Stomach smooth muscle (tissue), 2 donors: ENCODE data around the gene TBC1D5.
"Not testable (repeated sequence)": the region's sequence is repeated elsewhere in the genome, so short reads cannot be mapped to it uniquely, and the experiment has no call there.

Experiments
- H3K27ac ChIP-seq: one replicate; pipeline ENCODE4 v1.7.0; 2013; ENCODE audit warnings: mild to moderate bottlenecking, low read length, inconsistent platforms
- H3K27me3 ChIP-seq, 2 donors: one replicate each; pipeline ENCODE4 v1.7.0; 2013; ENCODE audit warnings: low read length in 2 of 2; ENCODE audit not compliant: insufficient read depth in 2 of 2, control insufficient read depth in 1 of 2
- H3K36me3 ChIP-seq, 2 donors: one replicate each; pipeline ENCODE4 v1.7.0; 2013; ENCODE audit warnings: low read length in 2 of 2; ENCODE audit not compliant: control insufficient read depth in 2 of 2, insufficient read depth in 2 of 2
- H3K4me1 ChIP-seq: one replicate; pipeline ENCODE4 v1.7.0; 2013; ENCODE audit warnings: low read length; ENCODE audit not compliant: control insufficient read depth, insufficient read depth
- H3K4me3 ChIP-seq, 2 donors: one replicate each; pipeline ENCODE4 v1.7.0; 2013; ENCODE audit warnings: low read length in 2 of 2
- H3K9ac ChIP-seq, 2 donors: one replicate each; pipeline ENCODE4 v1.7.0; 2013; ENCODE audit warnings: low read length in 2 of 2, mild to moderate bottlenecking in 1 of 2
- H3K9me3 ChIP-seq, 2 donors: one replicate each; pipeline ENCODE4 v1.7.0; 2013; ENCODE audit warnings: low read length in 2 of 2; ENCODE audit not compliant: control insufficient read depth in 2 of 2
- donor health status: healthy.
- donor health status: Pancreatic carcinoma.

Gene TBC1D5

DNA sequence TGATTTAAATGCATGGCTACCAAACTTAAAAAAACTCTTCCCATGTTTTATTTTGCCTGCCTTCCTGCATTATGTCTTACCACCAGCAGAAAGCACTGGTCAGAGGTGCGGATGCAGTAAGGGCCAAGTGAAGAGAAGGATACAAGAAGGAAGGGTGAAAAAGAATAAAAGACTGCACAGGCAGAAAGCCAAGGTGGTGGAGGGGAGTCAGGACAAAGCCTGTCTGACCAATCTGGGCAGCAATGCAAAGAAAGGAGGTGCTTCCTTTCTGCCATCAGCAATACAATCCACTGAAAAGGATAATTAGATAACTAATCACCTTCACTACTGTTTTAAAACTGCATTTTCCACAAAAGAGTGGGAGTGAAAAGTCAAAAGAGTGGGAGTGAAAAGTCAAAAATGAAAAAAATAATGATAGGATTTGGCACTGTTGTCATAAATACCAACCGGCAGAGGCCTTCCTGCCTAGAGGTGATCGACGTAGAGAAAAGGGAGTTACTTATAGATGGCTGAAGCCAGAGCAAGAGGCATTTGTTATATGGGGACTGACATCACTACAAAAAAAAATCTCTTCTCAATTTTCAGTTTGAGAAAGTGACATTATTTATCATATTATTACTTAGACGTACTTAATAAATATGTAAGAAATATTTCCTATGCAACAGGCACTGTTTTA is 385.3 kb downstream of the TBC1D5 start:
- Histone ChIP-seq H3K9ac (no peak overlapping the region), H3K4me1 (no peaks in the 10 kb centered on the region), H3K4me3 (no peak overlapping the region), H3K27me3 (no peaks in the 10 kb centered on the region), H3K27ac (no peak overlapping the region), H3K9me3 (no peaks in the 10 kb centered on the region), H3K36me3 (no peaks in the 10 kb centered on the region)

DNA sequence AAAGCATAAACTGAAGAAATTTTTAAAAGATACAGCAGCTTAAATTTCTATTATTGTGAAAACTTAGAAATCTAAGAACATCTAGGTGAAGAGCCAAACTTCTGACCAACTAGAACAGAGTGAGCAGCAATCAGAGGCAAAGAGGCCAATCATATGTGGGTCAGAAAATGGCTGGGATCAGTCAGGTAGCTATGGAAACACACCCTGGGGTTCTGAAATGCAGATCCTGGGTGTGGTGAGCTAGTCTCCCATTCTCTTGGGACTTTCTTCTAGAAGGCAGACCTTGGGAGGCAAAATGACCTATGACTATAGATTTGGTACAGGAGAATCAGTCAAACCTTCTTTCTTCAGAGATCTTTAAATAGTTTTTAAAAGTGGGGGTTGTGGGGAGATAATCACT is 385.8 kb downstream of the TBC1D5 start:
- no peak overlapping the region for H3K9ac ChIP-seq
- H3K36me3 ChIP-seq: no peaks in the 10 kb centered on the region
- H3K4me3 ChIP-seq: no peak overlapping the region
- no peaks in the 10 kb centered on the region for H3K27me3 ChIP-seq
- no peak overlapping the region for H3K27ac ChIP-seq
- no peaks in the 10 kb centered on the region for H3K9me3 ChIP-seq
- H3K4me1 ChIP-seq: no peaks in the 10 kb centered on the region

DNA sequence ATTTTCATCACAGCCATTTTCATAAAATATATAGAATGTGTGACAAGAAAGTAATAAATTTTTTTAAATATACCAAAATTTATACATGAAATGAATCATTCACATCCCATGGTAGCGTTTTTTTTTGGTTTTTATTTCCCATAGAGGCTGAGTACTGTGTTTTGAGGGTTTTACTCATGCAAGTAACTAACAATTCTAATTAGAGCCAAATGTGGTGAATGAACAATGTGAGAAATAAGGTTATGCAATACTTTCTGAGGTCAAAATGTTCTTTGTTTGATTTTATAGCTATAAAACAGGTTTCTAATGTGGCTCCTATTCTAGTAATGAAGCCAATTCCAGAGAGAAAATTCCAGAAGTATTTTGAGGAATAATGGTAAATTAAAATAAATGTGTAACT is 386.8 kb downstream of the TBC1D5 start:
- H3K9ac ChIP-seq: no peak overlapping the region
- H3K9me3 ChIP-seq: no peaks in the 10 kb centered on the region
- no peak overlapping the region for H3K4me3 ChIP-seq
- H3K36me3 ChIP-seq: no peaks in the 10 kb centered on the region
- no peaks in the 10 kb centered on the region for H3K27me3 ChIP-seq
- H3K4me1 ChIP-seq: no peaks in the 10 kb centered on the region
- no peak overlapping the region for H3K27ac ChIP-seq

DNA sequence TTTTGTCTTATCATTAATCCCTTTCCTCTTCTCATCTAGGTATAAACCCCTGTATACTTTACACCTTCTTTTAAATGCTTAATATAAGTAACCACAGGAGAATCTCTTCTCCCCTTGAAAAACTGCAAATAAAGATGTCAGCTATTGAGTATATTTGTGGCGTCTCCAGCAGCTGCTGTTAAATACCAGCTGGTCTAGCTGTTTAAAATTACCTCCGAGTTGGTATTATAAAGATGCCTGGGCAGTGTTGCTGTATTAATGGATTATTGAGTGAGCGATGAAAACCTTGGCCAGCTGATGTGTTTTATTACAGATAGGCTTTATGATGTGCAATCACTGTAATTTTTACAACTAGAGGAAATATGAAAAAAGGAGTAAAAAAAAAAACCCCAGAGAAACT is 388.1 kb downstream of the TBC1D5 start:
- no peak overlapping the region for H3K9ac ChIP-seq

DNA sequence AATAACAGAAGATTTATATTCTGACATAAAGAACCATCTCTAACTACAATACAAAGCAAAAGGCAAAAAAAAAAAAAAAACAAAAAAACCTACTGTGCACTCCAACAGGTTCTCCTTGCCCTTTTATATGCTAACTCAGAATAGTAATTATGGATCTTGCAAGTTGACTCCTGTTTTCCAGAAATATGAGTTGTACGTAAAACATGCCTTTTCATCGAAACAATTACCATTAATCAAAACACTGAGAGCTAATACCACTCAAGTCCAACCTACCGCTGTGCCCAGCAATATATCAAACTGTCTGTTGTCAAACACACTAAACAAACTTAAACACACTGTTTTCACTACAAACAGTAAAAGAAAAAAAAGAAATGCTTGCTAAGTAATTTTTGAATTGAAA is 389.8 kb downstream of the TBC1D5 start:
- Histone ChIP-seq H3K36me3 (no peaks in the 10 kb centered on the region), H3K27ac (no peak overlapping the region), H3K27me3 (no peaks in the 10 kb centered on the region), H3K4me1 (no peaks in the 10 kb centered on the region), H3K9me3 (no peaks in the 10 kb centered on the region), H3K4me3 (no peak overlapping the region), H3K9ac (no peak overlapping the region)

More for the DNA sequence above, 388.1 kb downstream of the TBC1D5 start:
- Histone ChIP-seq H3K36me3 (no peaks in the 10 kb centered on the region), H3K4me1 (no peaks in the 10 kb centered on the region), H3K27me3 (no peaks in the 10 kb centered on the region), H3K9me3 (no peaks in the 10 kb centered on the region), H3K27ac (no peak overlapping the region), H3K4me3 (no peak overlapping the region)

DNA sequence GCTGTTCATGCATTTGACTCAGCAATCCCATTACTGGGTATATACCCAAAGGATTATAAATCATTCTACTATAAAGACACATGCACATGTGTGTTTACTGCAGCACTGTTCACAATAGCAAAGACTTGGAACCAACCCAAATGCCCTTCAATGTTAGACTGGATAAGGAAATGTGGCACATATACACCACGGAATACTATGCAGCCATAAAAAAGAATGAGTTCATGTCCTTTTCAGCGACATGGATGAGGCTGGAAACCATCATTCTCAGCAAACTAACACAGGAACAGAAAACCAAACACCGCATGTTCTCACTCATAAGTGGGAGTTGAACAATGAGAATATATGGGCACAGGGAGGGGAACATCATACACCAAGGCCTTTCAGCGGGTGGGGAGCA is 391.2 kb downstream of the TBC1D5 start:
- H3K9me3 ChIP-seq, H3K4me3 ChIP-seq, H3K4me1 ChIP-seq, H3K9ac ChIP-seq, H3K27ac ChIP-seq, H3K27me3 ChIP-seq, H3K36me3 ChIP-seq: not testable (repeated sequence)

DNA sequence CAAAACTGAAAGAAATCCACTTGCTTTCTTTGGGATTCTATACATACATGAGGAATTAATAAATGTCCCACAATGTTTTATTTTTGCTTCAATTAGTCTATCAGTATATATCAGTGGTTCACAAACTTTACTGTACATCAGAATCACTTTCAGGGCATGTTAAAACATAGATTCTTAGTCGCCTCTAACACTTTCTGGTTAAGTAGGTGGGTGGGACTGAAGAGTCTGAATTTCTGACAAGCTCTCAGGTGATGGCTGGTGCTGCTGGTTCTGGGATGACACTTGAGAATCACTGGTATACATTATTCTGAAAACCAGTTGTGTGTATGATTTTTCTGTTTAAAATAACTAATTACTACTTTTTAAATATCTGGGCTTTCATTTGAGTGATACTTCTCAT is 393.3 kb downstream of the TBC1D5 start:
- no peak overlapping the region for H3K4me3 ChIP-seq
- no peak overlapping the region for H3K27ac ChIP-seq
- H3K4me1 ChIP-seq: no peaks in the 10 kb centered on the region
- no peaks in the 10 kb centered on the region for H3K36me3 ChIP-seq
- no peaks in the 10 kb centered on the region for H3K27me3 ChIP-seq
- H3K9me3 ChIP-seq: no peaks in the 10 kb centered on the region
- no peak overlapping the region for H3K9ac ChIP-seq

DNA sequence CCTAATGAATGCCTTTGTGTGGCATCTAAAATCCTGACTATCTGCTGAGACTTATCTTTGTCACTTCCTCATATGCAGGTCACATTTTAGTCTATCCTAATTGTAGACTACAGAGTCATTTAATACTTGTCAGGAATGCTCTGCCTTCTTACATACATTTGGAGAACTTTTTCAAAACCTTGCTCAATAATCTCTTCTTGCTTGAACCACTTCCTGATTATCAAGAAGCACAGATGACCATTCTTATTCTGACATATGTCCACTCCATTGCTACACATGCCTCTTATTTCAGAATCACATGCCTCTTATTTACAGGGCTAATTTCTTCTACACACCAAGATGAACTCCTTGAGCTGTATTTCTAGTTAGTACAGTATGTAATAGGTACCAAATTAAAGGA is 400.3 kb downstream of the TBC1D5 start:
- H3K27me3 ChIP-seq: no peaks in the 10 kb centered on the region
- no peaks in the 10 kb centered on the region for H3K9me3 ChIP-seq

DNA sequence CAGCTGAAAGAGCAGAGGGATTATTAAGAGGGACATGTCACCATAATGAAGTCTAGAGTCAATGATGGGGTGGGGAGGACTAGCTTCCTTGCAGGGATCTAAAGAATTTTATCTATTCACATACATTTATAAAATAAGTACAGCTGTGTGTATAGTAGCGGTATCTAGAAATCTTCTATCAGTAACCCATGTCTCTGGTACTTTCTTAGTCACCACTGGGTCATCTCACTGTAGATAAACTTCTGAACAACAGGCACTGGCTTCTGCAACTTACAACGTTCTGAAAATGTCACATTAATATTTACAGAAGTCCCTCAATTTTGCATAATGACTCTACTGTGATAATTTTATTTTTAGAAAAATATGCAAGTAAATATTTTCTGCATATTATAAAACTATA is 401.7 kb downstream of the TBC1D5 start:
- no peaks in the 10 kb centered on the region for H3K27me3 ChIP-seq
- no peak overlapping the region for H3K9ac ChIP-seq
- H3K4me1 ChIP-seq: no peaks in the 10 kb centered on the region
- H3K27ac ChIP-seq: no peak overlapping the region
- no peaks in the 10 kb centered on the region for H3K9me3 ChIP-seq
- H3K36me3 ChIP-seq: no peaks in the 10 kb centered on the region
- H3K4me3 ChIP-seq: no peak overlapping the region

More for the DNA sequence above, 400.3 kb downstream of the TBC1D5 start:
- H3K4me3 ChIP-seq: no peak overlapping the region
- H3K9ac ChIP-seq: no peak overlapping the region
- H3K27ac ChIP-seq: no peak overlapping the region
- H3K36me3 ChIP-seq: no peaks in the 10 kb centered on the region
- H3K4me1 ChIP-seq: no peaks in the 10 kb centered on the region

DNA sequence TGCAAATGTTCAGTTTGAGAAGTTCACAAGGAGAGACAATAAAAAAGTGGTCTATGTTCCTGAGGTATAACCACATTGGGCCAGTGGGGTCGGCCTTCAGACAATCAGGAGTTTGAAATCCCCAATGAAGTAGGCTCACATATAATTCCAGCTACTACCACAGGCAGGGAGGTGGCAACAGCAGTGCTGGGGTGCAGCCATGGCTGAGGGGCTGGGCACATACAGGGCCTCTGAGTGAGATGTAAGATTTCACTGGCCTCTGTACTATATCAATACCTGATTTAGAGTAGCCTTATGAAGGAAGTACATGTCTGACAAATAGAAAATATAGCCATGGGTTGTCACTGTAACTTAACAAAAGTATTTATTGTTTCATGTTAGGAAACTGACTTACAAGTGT is 402.2 kb downstream of the TBC1D5 start:
- H3K9ac ChIP-seq: no peak overlapping the region
- no peak overlapping the region for H3K27ac ChIP-seq
- H3K27me3 ChIP-seq: no peaks in the 10 kb centered on the region
- no peaks in the 10 kb centered on the region for H3K9me3 ChIP-seq
- H3K4me3 ChIP-seq: no peak overlapping the region
- H3K36me3 ChIP-seq: no peaks in the 10 kb centered on the region
- no peaks in the 10 kb centered on the region for H3K4me1 ChIP-seq

DNA sequence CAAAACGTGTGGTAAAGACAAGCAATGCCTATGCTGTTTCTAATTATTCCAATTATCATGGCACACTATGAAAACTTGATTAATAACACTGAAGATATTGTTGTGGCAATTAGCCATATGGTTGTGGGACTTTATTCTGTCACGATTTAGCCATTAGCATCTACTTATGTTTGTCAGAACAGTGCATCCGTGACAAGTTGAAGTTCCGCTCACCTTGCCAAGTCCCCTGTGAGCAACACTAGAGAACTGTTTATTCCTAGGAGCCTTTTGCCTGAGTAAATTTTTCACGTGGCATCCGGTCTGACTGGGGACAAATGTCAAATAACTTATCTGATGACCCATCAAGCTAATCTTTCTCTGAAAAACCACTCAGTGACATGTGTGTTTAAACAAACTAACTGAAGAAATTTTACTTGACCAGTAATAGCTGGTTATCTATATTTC is 403.3 kb downstream of the TBC1D5 start:
- H3K9ac ChIP-seq: no peak overlapping the region
- no peaks in the 10 kb centered on the region for H3K9me3 ChIP-seq
- no peaks in the 10 kb centered on the region for H3K4me1 ChIP-seq
- H3K27ac ChIP-seq: no peak overlapping the region
- H3K27me3 ChIP-seq: no peaks in the 10 kb centered on the region
- H3K4me3 ChIP-seq: no peak overlapping the region
- H3K36me3 ChIP-seq: no peaks in the 10 kb centered on the region
